CD4-positive, alpha-beta T cell (primary cell): ENCODE measurements around the gene CACHD1. TPM values are rescaled to one million over a fixed set of nuclear protein-coding genes. Genes with fewer than 3 reads are reported as not detected.

Experiments used
- ATAC-seq: fragments of 200-7000 bp; cut with Tn5 transposase; one replicate; pipeline ENCODE4 v1.10.0; 2022; ENCODE audit warnings: mild to moderate bottlenecking; ENCODE audit not compliant: poor library complexity
- CTCF ChIA-PET: fragments of 350-600 bp; sonication (Branson Sonifier 250); formaldehyde crosslinking; loops from one replicate; lab custom pipeline; 2021; ENCODE audit warnings: antibody characterized with exemption, inconsistent platforms; lab: Charles Lee
- POLR2A ChIA-PET: fragments of 350-600 bp; sonication (Branson Sonifier 250); formaldehyde crosslinking; loops from one replicate; lab custom pipeline; 2021; ENCODE audit warnings: antibody characterized with exemption, inconsistent platforms; lab: Charles Lee
- DNase-seq, 14 experiments: peaks; one replicate each; pipeline ENCODE4 v3.0.0-alpha.2; 2013 to 2020; ENCODE audit warnings: mixed read lengths in 2 of 14
- H3K27ac ChIP-seq, 2 donors: one replicate each; pipeline versions ENCODE4 v1.5.1 to v1.7.0; 2013; ENCODE audit warnings: low read length in 2 of 2, low read depth in 1 of 2, mild to moderate bottlenecking in 1 of 2
- H3K27me3 ChIP-seq, 2 experiments: 1 replicate in 1 of 2; 2 replicates in 1 of 2; pipeline versions ENCODE4 v1.6.1 to v1.7.0; 2013; ENCODE audit warnings: low read length in 2 of 2, control low read depth in 1 of 2, mild to moderate bottlenecking in 1 of 2, moderate library complexity in 1 of 2; ENCODE audit not compliant: insufficient read depth in 2 of 2, control insufficient read depth in 1 of 2
- H3K36me3 ChIP-seq: one replicate; pipeline ENCODE4 v1.6.1; 2013; ENCODE audit warnings: low read length, control low read depth; ENCODE audit not compliant: insufficient read depth
- H3K4me1 ChIP-seq: one replicate; pipeline ENCODE4 v1.6.1; 2013; ENCODE audit warnings: low read length, control low read depth; ENCODE audit not compliant: insufficient read depth
- H3K4me3 ChIP-seq: one replicate; pipeline ENCODE4 v1.5.1; 2013; ENCODE audit warnings: mild to moderate bottlenecking, low read length, moderate library complexity
- H3K9me3 ChIP-seq, 2 experiments: 1 replicate in 1 of 2; 2 replicates in 1 of 2; pipeline versions ENCODE4 v1.6.1 to v1.7.0; 2013; ENCODE audit warnings: low read length in 2 of 2, mild to moderate bottlenecking in 2 of 2, control low read depth in 1 of 2, moderate library complexity in 1 of 2; ENCODE audit not compliant: control insufficient read depth in 1 of 2, insufficient read depth in 1 of 2
- H3K27ac Mint-ChIP-seq: one replicate; pipeline ENCODE4 v1.8.0; 2020; ENCODE audit warnings: mixed read lengths
- H3K27me3 Mint-ChIP-seq: one replicate; pipeline ENCODE4 v1.8.0; 2021; ENCODE audit warnings: mixed read lengths
- H3K36me3 Mint-ChIP-seq: one replicate; pipeline ENCODE4 v1.8.0; 2021; ENCODE audit warnings: low read depth, mixed read lengths
- H3K4me1 Mint-ChIP-seq: one replicate; pipeline ENCODE4 v1.8.0; 2021; ENCODE audit warnings: low read depth, mixed read lengths
- H3K4me3 Mint-ChIP-seq: one replicate; pipeline ENCODE4 v1.8.0; 2020; ENCODE audit warnings: mild to moderate bottlenecking, mixed read lengths
- H3K9me3 Mint-ChIP-seq: one replicate; pipeline ENCODE4 v1.8.0; 2020; ENCODE audit warnings: mixed read lengths
- CTCF ChIP-seq: fragments of 200-600 bp; IDR thresholded peaks from one replicate; pipeline ENCODE4 v1.8.0; 2022; ENCODE audit warnings: antibody characterized with exemption, mild to moderate bottlenecking
- intact Hi-C, 2 experiments: fragments of 100-400 bp; cut with DNase I in 1 of 2; cut with micrococcal nuclease in 1 of 2; formaldehyde crosslinking; loops; one replicate each; pipeline versions ENCODE4 v1.15.1 to v1.9.0; 2023 to 2025; cut with DNase I, micrococcal nuclease
- total RNA-seq, 174 experiments: library from RNA in 2 of 174; stranded (reverse) in 2 of 174; gene quantifications; one replicate each; pipeline ENCODE4 v1.2.3 and lab custom pipeline; 2021 to 2026

CACHD1 gene
- total RNA-seq, 2 experiments from 2014 or later = 6.2 to 7.1 TPM

GRCh38 chr1:64572222-64572900, 102.4 kb downstream of the CACHD1 start:
- ATAC-seq (no peak), DNase-seq (no peak)
- intact Hi-C loops = no loop called here
- H3K27me3 Mint-ChIP-seq = no peaks in the 10 kb centered on the region
- no peak overlapping the region for H3K4me3 Mint-ChIP-seq
- H3K4me1 Mint-ChIP-seq = no peaks in the 10 kb centered on the region
- ChIA-PET CTCF (no interaction called here), POLR2A (no interaction called here)
- H3K4me1 ChIP-seq = no peaks in the 10 kb centered on the region
- no peaks in the 10 kb centered on the region for H3K36me3 ChIP-seq
- H3K27ac Mint-ChIP-seq = no peak overlapping the region
- TF ChIP-seq CTCF = no peak
- H3K27me3 ChIP-seq = no peaks in the 10 kb centered on the region
- H3K27ac ChIP-seq = no peak overlapping the region
- H3K4me3 ChIP-seq = no peak overlapping the region
- no peaks in the 10 kb centered on the region for H3K9me3 Mint-ChIP-seq
- no peaks in the 10 kb centered on the region for H3K36me3 Mint-ChIP-seq
- no peaks in the 10 kb centered on the region for H3K9me3 ChIP-seq

- Mint-ChIP-seq H3K36me3 (no peaks in the 10 kb centered on the region), H3K9me3 (no peaks in the 10 kb centered on the region), H3K27ac (no peak overlapping the region), H3K4me3 (no peak overlapping the region), H3K4me1 (no peaks in the 10 kb centered on the region), H3K27me3 (no peaks in the 10 kb centered on the region)
- H3K4me3 ChIP-seq = no peak overlapping the region
- intact Hi-C loops = no loop called here
- DNase-seq (no peak), ATAC-seq (no peak)
- no peak for TF ChIP-seq CTCF
- no peaks in the 10 kb centered on the region for H3K36me3 ChIP-seq
- ChIA-PET POLR2A (no interaction called here), CTCF (no interaction called here)
- no peaks in the 10 kb centered on the region for H3K27me3 ChIP-seq
- no peaks in the 10 kb centered on the region for H3K9me3 ChIP-seq
- H3K27ac ChIP-seq = no peak overlapping the region
- no peaks in the 10 kb centered on the region for H3K4me1 ChIP-seq
Measured at GRCh38 chr1:64574301-64574700, 104.4 kb downstream of the CACHD1 start.

GRCh38 chr1:64575881-64576676, 106.2 kb downstream of the CACHD1 start:
- ATAC-seq = no peak
- no peaks in the 10 kb centered on the region for H3K9me3 ChIP-seq
- Mint-ChIP-seq H3K27me3 (no peaks in the 10 kb centered on the region), H3K4me3 (no peak overlapping the region), H3K4me1 (no peaks in the 10 kb centered on the region), H3K36me3 (no peaks in the 10 kb centered on the region), H3K9me3 (no peaks in the 10 kb centered on the region), H3K27ac (no peak overlapping the region)
- no peaks in the 10 kb centered on the region for H3K36me3 ChIP-seq
- no peak for DNase-seq
- POLR2A ChIA-PET = no interaction called here
- H3K4me1 ChIP-seq = no peaks in the 10 kb centered on the region
- H3K27me3 ChIP-seq = no peaks in the 10 kb centered on the region
- no peak overlapping the region for H3K27ac ChIP-seq
- intact Hi-C loops = no loop called here
- H3K4me3 ChIP-seq = no peak overlapping the region
- TF ChIP-seq CTCF = no peak
- CTCF ChIA-PET = no interaction called here
